ENCODE measurements around the gene ZSWIM9.

DNA sequence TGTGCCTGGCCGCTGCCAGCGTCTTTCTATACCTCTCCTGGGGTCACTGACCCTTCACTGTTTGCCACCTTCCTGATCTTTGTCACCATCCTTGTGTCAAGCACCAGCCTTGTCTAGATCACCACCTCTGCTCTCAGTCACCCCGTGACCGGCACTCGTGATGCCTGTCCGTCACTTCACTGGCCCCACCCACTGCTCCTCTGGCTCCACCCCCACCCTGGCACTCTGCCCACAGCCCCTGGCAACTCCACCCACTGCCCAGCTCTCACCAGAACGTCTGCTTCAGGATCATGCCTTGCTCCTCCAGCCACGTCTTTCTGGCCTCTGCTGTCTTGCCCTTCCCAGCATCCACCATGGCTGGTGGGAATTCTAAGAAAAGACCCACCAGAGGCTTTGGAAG, 35.1 kb upstream of the ZSWIM9 start:
- TF ChIP-seq, protein P1, sequence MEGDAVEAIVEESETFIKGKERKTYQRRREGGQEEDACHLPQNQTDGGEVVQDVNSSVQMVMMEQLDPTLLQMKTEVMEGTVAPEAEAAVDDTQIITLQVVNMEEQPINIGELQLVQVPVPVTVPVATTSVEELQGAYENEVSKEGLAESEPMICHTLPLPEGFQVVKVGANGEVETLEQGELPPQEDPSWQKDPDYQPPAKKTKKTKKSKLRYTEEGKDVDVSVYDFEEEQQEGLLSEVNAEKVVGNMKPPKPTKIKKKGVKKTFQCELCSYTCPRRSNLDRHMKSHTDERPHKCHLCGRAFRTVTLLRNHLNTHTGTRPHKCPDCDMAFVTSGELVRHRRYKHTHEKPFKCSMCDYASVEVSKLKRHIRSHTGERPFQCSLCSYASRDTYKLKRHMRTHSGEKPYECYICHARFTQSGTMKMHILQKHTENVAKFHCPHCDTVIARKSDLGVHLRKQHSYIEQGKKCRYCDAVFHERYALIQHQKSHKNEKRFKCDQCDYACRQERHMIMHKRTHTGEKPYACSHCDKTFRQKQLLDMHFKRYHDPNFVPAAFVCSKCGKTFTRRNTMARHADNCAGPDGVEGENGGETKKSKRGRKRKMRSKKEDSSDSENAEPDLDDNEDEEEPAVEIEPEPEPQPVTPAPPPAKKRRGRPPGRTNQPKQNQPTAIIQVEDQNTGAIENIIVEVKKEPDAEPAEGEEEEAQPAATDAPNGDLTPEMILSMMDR (IDR thresholded peaks at IDR 0.05; ENCODE audit: insufficient read depth, low read length, poor library complexity, severe bottlenecking): no peak
- no peak for TF ChIP-seq EZH2phosphoT487 (conservative IDR thresholded peaks at IDR 0.05; ENCODE audit: low read length)
